Measurements from ENCODE around the gene TPP1.

Gene TPP1

GRCh38 chr11:6619004-6619745 lies at the start of gene TPP1:
TSS of gene TPP1 (minus strand) at chr11:6619422. CDS start at chr11:6619400, 22 bp downstream.
- in situ Hi-C loops (cut with MboI; ENCODE audit: low sequenced_read_pairs) = no loop called here

- in situ Hi-C loops (cut with MboI; ENCODE audit: low sequenced_read_pairs) = no loop called here
Measured at GRCh38 chr11:6667733-6668374, 48.6 kb upstream of the TPP1 start.

- in situ Hi-C loops (cut with MboI; ENCODE audit: low sequenced_read_pairs) = no loop called here
Measured at GRCh38 chr11:6666302-6667183, 47.3 kb upstream of the TPP1 start.

- in situ Hi-C loops (cut with MboI; ENCODE audit: low sequenced_read_pairs) = no loop called here
Measured at GRCh38 chr11:6664551-6664950, 45.3 kb upstream of the TPP1 start.

GRCh38 chr11:6663794-6664469 lies 44.7 kb upstream of the TPP1 start:
- in situ Hi-C loops (cut with MboI; ENCODE audit: low sequenced_read_pairs) = no loop called here

- in situ Hi-C loops (cut with MboI; ENCODE audit: low sequenced_read_pairs) = no loop called here
Measured at GRCh38 chr11:6660712-6661111, 41.5 kb upstream of the TPP1 start.

- in situ Hi-C loops (cut with MboI; ENCODE audit: low sequenced_read_pairs) = no loop called here
Measured at GRCh38 chr11:6658647-6659046, 39.4 kb upstream of the TPP1 start.

GRCh38 chr11:6657346-6657745 lies 38.1 kb upstream of the TPP1 start:
- in situ Hi-C loops (cut with MboI; ENCODE audit: low sequenced_read_pairs) = no loop called here

GRCh38 chr11:6656936-6657335 lies 37.7 kb upstream of the TPP1 start:
- in situ Hi-C loops (cut with MboI; ENCODE audit: low sequenced_read_pairs) = no loop called here

- in situ Hi-C loops (cut with MboI; ENCODE audit: low sequenced_read_pairs) = no loop called here
Measured at GRCh38 chr11:6656584-6656915, 37.3 kb upstream of the TPP1 start.

- in situ Hi-C loops (cut with MboI; ENCODE audit: low sequenced_read_pairs) = no loop called here
Measured at GRCh38 chr11:6655790-6656583, 36.8 kb upstream of the TPP1 start, which contains the start of gene DCHS1. TSS of gene DCHS1 (minus strand) at chr11:6655809. CDS start at chr11:6641613, 14,196 bp downstream.

- in situ Hi-C loops (cut with MboI; ENCODE audit: low sequenced_read_pairs) = no loop called here
Measured at GRCh38 chr11:6655020-6655789, 36.0 kb upstream of the TPP1 start.

- in situ Hi-C loops (cut with MboI; ENCODE audit: low sequenced_read_pairs) = no loop called here
Measured at GRCh38 chr11:6654281-6655019, 35.2 kb upstream of the TPP1 start.

- in situ Hi-C loops (cut with MboI; ENCODE audit: low sequenced_read_pairs) = no loop called here
Measured at GRCh38 chr11:6653656-6654055, 34.4 kb upstream of the TPP1 start.

- in situ Hi-C loops (cut with MboI; ENCODE audit: low sequenced_read_pairs) = no loop called here
Measured at GRCh38 chr11:6653097-6653496, 33.9 kb upstream of the TPP1 start.

GRCh38 chr11:6652182-6652581 lies 33.0 kb upstream of the TPP1 start:
- in situ Hi-C loops (cut with MboI; ENCODE audit: low sequenced_read_pairs) = no loop called here

- in situ Hi-C loops (cut with MboI; ENCODE audit: low sequenced_read_pairs) = no loop called here
Measured at GRCh38 chr11:6650980-6651379, 31.8 kb upstream of the TPP1 start.

- in situ Hi-C loops (cut with MboI; ENCODE audit: low sequenced_read_pairs) = no loop called here
Measured at GRCh38 chr11:6650104-6650503, 30.9 kb upstream of the TPP1 start.

- in situ Hi-C loops (cut with MboI; ENCODE audit: low sequenced_read_pairs) = no loop called here
Measured at GRCh38 chr11:6648501-6648900, 29.3 kb upstream of the TPP1 start.
